Activated naive CD4-positive, alpha-beta T cell treated with anti-CD3 and anti-CD28 coated beads for 36 hours (primary cell): ENCODE data around the gene ANXA7. TPM values are rescaled to one million over a fixed set of nuclear protein-coding genes. Genes with fewer than 3 reads are reported as not detected.

Source experiments
- CTCF ChIA-PET: fragments of 350-600 bp; sonication (Branson Sonifier 250); formaldehyde crosslinking; loops from one replicate; lab custom pipeline; 2021; ENCODE audit warnings: antibody characterized with exemption; lab: Charles Lee
- DNase-seq: peaks from one replicate; pipeline ENCODE4 v3.0.0-alpha.2; 2020
- H3K27ac Mint-ChIP-seq: one replicate; pipeline ENCODE4 v1.8.0; 2021; ENCODE audit warnings: mild to moderate bottlenecking, mixed read lengths
- H3K27me3 Mint-ChIP-seq: one replicate; pipeline ENCODE4 v1.8.0; 2021; ENCODE audit warnings: low read depth, mixed read lengths
- H3K36me3 Mint-ChIP-seq: one replicate; pipeline ENCODE4 v1.8.0; 2021; ENCODE audit warnings: low read depth, mixed read lengths
- H3K4me1 Mint-ChIP-seq: one replicate; pipeline ENCODE4 v1.8.0; 2021; ENCODE audit warnings: low read depth, mixed read lengths
- H3K4me3 Mint-ChIP-seq: one replicate; pipeline ENCODE4 v1.8.0; 2021; ENCODE audit warnings: mild to moderate bottlenecking, moderate library complexity, mixed read lengths
- H3K9me3 Mint-ChIP-seq: one replicate; pipeline ENCODE4 v1.8.0; 2021; ENCODE audit warnings: mixed read lengths
- intact Hi-C: fragments of 100-400 bp; cut with micrococcal nuclease; formaldehyde crosslinking; loops from one replicate; pipeline ENCODE4 v1.15.1; 2023
- total RNA-seq, 2 experiments: library from RNA; stranded (reverse); gene quantifications; one replicate each; pipeline ENCODE4 v1.2.3, GENCODE V29; 2021

ANXA7 gene
- 100 to 1,000 TPM; 130 to 134 TPM for total RNA-seq

DNA sequence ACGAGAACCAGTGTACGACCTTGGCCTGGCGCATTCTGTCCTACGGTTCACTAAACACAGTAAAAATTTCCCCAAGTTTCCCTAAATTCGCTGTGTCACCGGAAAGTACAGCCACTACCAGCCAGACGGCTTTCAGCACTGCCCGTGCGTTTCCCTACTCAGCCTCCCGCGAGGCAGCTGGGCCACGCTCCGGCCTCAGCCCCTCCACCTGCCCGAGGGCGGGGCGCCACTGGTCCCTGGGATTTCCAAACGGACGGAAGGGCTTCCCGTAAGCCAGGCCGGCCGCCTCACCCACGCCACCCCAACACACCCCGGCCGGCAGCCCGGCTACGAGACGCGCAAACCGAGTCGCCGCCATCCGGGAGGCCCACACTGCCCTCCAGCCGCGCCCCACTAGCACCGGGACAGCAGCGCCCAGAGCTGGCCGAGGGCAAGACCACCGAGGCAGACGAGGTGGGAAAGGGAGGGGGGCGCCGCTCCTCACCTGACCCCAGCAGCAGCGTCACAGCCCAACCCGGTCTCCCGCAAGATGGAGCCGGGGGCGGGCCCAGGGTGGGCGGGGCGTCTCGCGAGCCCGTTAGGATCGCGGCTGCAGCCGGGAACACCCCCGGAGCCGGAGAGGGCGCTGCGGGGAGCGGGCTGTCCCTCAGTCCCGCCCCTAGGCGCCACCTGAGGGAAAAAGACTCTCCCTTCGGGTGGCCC is at the start of gene ANXA7:
ANXA7 (minus strand) TSS at position 531 of the 702 bp plus-strand sequence. CDS start 13,202 bp downstream, outside the sequence.
- intact Hi-C loops: loop anchor here (1.0 to 5.0 kb wide), 12 partner anchors 55 to 1414 kb away; partner anchors contain the start of genes CFAP70, DNAJC9, ECD and FAM149B1
- CTCF ChIA-PET: interaction anchor here (0.6 to 1.6 kb wide), 2 partner anchors 160 to 299 kb away, joined by 4 read pairs; no protein-coding TSS in a partner anchor
- Mint-ChIP-seq H3K36me3 (peaks cover 9% of the 10 kb centered on the region), H3K9me3 (no peaks in the 10 kb centered on the region), H3K4me1 (peaks cover 56% of the 10 kb centered on the region), H3K4me3 (peak within 1 kb of the TSS; percentile 95), H3K27me3 (peaks cover 5% of the 10 kb centered on the region), H3K27ac (peak within 1 kb of the TSS; percentile 93)
- peak; percentile 96 for DNase-seq

DNA sequence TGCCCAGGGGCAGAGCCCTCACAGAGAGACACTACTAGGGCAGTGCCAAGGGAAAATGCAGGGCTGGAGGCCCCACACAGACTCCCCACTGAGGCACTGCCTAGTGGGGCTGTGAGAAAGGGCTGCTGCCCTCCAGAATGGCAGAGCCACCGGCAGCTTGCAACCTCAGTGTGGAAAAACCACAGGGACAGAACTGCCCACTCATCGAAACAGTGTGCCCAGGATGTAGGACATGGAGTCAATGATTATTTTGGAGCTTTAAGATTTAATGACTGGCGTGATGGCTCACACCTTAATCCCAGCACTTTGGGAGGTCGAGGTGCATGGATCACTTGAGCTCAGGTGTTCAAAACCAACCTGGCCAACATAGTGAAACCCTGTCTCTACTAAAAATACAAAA is 47.0 kb upstream of the ANXA7 start:
- DNase-seq: no peak
- CTCF ChIA-PET: interaction anchor here (0.6 kb wide), 1 partner anchor 71 kb away, joined by 4 read pairs; no protein-coding TSS in a partner anchor
- Mint-ChIP-seq H3K36me3 (peaks cover 20% of the 10 kb centered on the region), H3K4me1 (no peaks in the 10 kb centered on the region), H3K9me3 (no peaks in the 10 kb centered on the region), H3K27ac (no peak overlapping the region), H3K4me3 (no peak overlapping the region), H3K27me3 (no peaks in the 10 kb centered on the region)
- intact Hi-C loops: no loop called here

DNA sequence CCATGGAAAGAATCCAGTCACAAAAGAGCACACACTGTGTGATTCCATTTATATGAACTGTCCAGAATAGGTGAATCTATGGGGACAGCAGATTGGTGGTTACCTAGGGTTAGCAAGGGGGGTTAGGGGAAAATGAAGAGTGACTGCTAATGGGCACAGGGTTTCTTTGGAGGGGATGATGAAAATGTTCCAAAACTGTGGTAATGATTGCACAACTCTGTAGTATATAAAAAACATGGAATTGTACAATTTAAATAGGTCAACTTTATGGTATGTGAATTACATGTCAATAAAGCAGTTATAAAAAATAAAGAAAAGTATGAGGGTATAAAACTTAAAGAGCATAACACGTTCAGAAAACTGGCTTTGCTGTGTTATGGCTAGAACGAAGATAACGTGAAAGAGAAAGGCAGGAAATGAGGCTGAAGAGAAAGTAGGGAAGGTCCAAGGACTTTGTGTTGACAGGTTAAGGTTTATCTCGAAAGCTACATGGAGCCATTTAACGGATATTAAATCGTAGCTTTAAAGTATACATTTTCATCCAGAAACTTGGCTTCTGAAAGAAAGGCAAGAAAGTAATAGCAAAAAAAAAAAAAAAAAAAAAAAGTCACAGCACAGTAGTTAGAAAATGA is 45.9 kb upstream of the ANXA7 start:
- Mint-ChIP-seq H3K9me3 (no peaks in the 10 kb centered on the region), H3K36me3 (peaks cover 20% of the 10 kb centered on the region), H3K27me3 (no peaks in the 10 kb centered on the region), H3K27ac (peak overlapping the region; percentile 58), H3K4me3 (no peak overlapping the region), H3K4me1 (no peaks in the 10 kb centered on the region)
- CTCF ChIA-PET: no interaction called here
- DNase-seq: no peak
- intact Hi-C loops: no loop called here

DNA sequence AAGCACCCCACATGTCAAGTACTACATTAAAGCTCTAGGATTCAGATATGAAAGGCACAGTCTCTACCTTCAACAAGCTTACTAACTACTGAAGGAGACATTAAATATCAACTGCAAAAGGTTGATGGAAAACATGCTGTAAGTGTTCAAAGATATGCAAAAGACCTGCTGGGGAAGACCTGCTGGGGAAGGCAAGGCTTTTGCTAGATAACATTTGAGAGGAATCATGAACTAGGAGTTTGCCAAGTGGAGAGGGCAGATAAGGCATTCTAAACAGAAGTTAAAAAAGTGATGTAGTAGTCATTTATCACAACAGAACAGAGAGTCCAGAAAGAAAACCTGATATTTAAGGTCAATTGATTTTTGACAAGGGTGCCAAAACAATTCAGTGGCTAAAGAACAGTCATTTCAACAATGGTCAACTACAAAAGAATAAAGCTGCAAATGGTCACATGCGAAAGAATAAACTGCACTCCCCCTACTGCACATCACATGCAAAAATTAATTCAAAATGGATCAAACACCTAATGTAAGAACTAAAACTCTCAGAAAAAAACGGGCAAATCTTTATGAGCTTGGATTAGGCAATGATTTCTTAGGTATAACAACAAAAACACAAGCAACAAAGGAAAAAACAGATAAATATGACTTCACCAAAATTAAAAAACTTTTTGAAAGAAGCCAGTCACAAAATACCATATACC is 42.5 kb upstream of the ANXA7 start:
- Mint-ChIP-seq H3K27me3 (no peaks in the 10 kb centered on the region), H3K4me3 (no peak overlapping the region), H3K9me3 (no peaks in the 10 kb centered on the region), H3K27ac (peak overlapping the region; percentile 4), H3K4me1 (no peaks in the 10 kb centered on the region), H3K36me3 (peaks cover 11% of the 10 kb centered on the region)
- no peak for DNase-seq
- CTCF ChIA-PET: no interaction called here
- intact Hi-C loops: no loop called here

DNA sequence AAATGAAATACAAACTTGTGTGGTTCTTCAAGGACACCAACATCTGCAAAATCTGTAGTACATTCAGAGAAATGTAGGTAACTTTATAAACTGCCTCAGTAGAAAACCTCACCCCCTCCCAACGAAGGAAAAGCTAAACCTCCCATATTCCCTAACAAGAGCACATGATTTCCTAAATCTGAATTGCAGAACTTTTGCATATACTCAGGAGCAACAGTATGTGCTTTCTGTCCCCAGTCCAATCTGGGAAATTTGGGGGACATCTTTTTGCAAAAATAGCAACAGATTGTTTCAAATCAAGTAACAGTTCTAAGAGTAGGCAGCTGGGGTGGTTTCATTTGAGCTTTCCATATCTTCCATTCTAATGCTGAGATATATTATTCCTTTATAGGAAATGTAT is 35.3 kb upstream of the ANXA7 start:
- Mint-ChIP-seq H3K27me3 (no peaks in the 10 kb centered on the region), H3K36me3 (peaks cover 6% of the 10 kb centered on the region), H3K4me3 (no peak overlapping the region), H3K4me1 (no peaks in the 10 kb centered on the region), H3K9me3 (no peaks in the 10 kb centered on the region), H3K27ac (no peak overlapping the region)
- CTCF ChIA-PET: interaction anchor here (0.6 kb wide), 1 partner anchor 20 kb away, joined by 3 read pairs; no protein-coding TSS in a partner anchor
- intact Hi-C loops: no loop called here
- DNase-seq: no peak

DNA sequence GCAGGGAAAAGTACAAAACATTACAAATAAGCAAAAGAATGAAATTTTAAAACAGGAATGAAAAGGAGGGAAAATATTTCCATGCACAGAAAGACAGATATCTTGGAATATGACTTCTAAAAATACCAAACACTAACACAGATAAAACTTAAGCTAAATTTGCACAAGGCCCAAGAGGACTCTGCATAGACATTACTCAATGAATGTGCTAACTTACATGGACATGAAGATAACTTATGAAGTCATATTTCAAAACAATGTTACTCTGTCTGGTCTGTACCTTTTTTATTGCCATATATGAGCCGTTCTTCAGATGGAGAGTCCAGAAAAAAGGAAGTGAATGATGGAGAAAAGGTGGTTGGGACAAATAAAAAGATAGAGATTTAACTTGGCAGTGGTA is 34.5 kb upstream of the ANXA7 start:
- no peaks in the 10 kb centered on the region for H3K9me3 Mint-ChIP-seq
- H3K36me3 Mint-ChIP-seq: peaks cover 6% of the 10 kb centered on the region
- no peaks in the 10 kb centered on the region for H3K4me1 Mint-ChIP-seq
- no peak overlapping the region for H3K4me3 Mint-ChIP-seq
- H3K27me3 Mint-ChIP-seq: no peaks in the 10 kb centered on the region
- intact Hi-C loops: no loop called here
- no peak for DNase-seq
- CTCF ChIA-PET: interaction anchor here (0.6 to 0.8 kb wide), 2 partner anchors 19 to 94 kb away, joined by 3 read pairs; no protein-coding TSS in a partner anchor
- no peak overlapping the region for H3K27ac Mint-ChIP-seq

DNA sequence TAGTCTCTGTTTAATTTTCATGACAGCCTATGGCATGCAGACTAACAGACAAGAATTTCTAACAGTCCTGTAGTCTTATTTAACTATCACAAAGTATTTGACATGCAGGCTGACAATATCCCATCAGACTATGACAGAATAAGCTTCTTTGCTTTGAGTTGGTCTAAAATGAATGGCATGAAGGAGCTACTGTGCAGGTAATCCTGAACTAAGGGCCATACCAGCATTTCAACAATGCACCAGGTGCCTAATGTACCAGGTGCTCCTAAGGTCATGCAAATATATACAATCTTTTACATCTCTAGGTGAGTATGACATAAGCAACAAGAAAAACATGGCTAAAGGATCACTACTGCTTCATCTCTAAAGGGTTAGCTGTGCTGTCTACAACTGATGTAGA is 33.1 kb upstream of the ANXA7 start:
- no peak overlapping the region for H3K27ac Mint-ChIP-seq
- no peaks in the 10 kb centered on the region for H3K27me3 Mint-ChIP-seq
- CTCF ChIA-PET: interaction anchor here (1.7 kb wide), 1 partner anchor 49 kb away, joined by 3 read pairs; no protein-coding TSS in a partner anchor
- intact Hi-C loops: no loop called here
- H3K4me1 Mint-ChIP-seq: no peaks in the 10 kb centered on the region
- H3K4me3 Mint-ChIP-seq: no peak overlapping the region
- no peaks in the 10 kb centered on the region for H3K9me3 Mint-ChIP-seq
- peaks cover 6% of the 10 kb centered on the region for H3K36me3 Mint-ChIP-seq
- no peak for DNase-seq

DNA sequence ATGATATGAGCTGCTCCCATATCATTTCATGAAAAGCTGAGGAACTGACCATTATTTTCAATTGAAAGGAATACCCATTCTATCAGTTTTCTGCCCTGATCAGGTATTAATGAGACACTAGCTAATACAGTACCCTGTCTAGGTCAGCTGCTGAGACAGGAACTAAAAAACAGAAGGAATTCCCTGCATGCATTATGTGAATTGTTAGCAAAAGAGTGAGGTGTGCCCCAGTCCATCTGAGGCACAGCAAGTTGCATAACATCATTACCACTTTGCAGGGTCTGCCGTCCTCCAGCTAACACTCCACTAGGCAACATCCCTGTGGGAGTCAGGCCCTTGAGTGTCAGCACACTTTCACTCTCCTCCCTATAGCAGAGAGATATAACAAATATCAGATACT is 30.6 kb upstream of the ANXA7 start:
- Mint-ChIP-seq H3K4me1 (peaks cover 6% of the 10 kb centered on the region), H3K27ac (no peak overlapping the region), H3K27me3 (no peaks in the 10 kb centered on the region), H3K9me3 (no peaks in the 10 kb centered on the region), H3K36me3 (peaks cover 4% of the 10 kb centered on the region), H3K4me3 (no peak overlapping the region)
- DNase-seq: no peak
- intact Hi-C loops: no loop called here
- CTCF ChIA-PET: no interaction called here

DNA sequence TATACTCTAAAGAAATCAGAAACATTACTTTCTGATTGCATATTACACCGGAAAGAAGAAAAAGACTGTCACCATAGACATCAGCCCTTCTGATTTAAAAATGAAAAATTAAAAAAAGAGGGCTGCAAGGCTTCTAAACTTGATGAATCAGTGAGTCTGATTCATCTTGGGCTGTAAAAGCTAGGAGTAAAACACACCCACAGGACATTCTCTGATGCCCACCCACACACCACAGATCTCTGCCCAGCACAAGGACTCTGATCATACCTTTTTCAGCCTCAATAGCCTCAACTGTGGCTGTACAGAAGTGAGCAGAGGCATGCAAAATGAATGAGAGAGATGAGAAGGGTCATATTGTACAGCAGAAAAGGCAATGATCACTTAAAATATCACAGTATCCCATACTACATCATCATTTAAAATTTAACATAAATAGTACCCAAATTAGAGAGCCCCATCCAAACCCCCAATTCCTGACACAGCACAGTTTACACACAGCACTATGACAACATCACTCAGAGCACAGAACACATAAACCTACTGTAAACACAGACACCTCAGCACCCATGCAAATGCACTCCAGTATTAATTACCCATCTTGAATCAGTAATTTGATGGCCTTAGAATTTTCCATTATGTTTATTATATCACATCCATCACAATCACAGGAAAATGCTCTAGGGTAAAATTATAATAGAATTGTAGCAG is 25.9 kb upstream of the ANXA7 start:
- H3K27ac Mint-ChIP-seq: no peak overlapping the region
- H3K4me1 Mint-ChIP-seq: peaks cover 15% of the 10 kb centered on the region
- intact Hi-C loops: no loop called here
- no peaks in the 10 kb centered on the region for H3K27me3 Mint-ChIP-seq
- no peaks in the 10 kb centered on the region for H3K9me3 Mint-ChIP-seq
- DNase-seq: no peak
- CTCF ChIA-PET: no interaction called here
- H3K4me3 Mint-ChIP-seq: no peak overlapping the region
- peaks cover 6% of the 10 kb centered on the region for H3K36me3 Mint-ChIP-seq

DNA sequence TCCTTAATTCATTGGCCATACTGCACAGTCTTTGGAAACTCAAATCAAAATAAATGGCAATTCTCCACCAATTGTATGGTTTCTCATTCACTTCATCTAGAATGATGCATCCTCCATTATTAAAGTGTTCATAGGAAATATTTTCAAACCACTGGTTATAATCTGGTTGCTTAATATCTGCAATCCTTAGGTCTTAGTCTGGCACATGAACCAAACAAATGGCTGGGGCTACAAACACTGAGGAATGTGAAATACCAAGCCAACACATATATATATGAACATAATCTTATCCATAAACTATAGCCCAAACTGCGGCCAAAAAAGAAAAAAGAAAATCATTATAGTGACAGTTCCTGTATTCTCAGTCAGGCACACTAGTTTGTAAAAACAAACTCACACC is 25.2 kb upstream of the ANXA7 start:
- intact Hi-C loops: no loop called here
- no peaks in the 10 kb centered on the region for H3K27me3 Mint-ChIP-seq
- H3K9me3 Mint-ChIP-seq: no peaks in the 10 kb centered on the region
- H3K27ac Mint-ChIP-seq: no peak overlapping the region
- H3K4me3 Mint-ChIP-seq: no peak overlapping the region
- peaks cover 15% of the 10 kb centered on the region for H3K4me1 Mint-ChIP-seq
- peaks cover 6% of the 10 kb centered on the region for H3K36me3 Mint-ChIP-seq
- no peak for DNase-seq
- CTCF ChIA-PET: no interaction called here

DNA sequence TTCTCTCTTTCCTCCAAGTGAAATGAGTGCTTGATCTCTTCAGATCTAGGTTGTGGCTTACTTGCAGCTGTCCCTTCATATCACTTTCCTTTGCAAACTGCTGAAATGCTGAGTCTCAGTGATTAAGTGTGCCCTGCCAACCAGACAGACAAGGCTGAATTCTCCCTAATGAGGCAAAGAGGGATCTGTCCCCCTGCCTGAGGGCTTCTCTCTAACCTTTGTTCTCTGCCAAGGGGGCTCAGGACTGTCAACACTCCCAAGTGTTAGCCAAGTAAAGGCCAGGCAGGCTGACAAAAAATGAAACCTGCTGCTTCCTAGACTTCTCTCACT is 19.6 kb upstream of the ANXA7 start, which contains the start of gene MSS51:
MSS51 (minus strand) TSS at position 24 of the 330 bp plus-strand sequence. CDS start 5,277 bp downstream, outside the sequence.
- H3K4me1 Mint-ChIP-seq: peaks cover 16% of the 10 kb centered on the region
- H3K9me3 Mint-ChIP-seq: no peaks in the 10 kb centered on the region
- no peaks in the 10 kb centered on the region for H3K27me3 Mint-ChIP-seq
- no peak within 1 kb of the TSS for H3K4me3 Mint-ChIP-seq
- H3K27ac Mint-ChIP-seq: no peak within 1 kb of the TSS
- no peak for DNase-seq
- intact Hi-C loops: no loop called here
- CTCF ChIA-PET: no interaction called here
- peaks cover 6% of the 10 kb centered on the region for H3K36me3 Mint-ChIP-seq
